H1 (cell line): Measurements from ENCODE around the gene DNM2. TPM values are rescaled to one million over a fixed set of nuclear protein-coding genes. Genes with fewer than 3 reads are reported as not detected.

Source experiments
- polyA plus RNA-seq, 7 experiments: library from polyadenylated mRNA; depleted of rRNA in 3 of 7; stranded (reverse) in 5 of 7; unstranded in 2 of 7; fragments of >200 nt in 5 of 7; fragments of 200-250 nt in 2 of 7; gene quantifications; 1 replicate in 5 of 7; 2 replicates in 1 of 7; 4 replicates in 1 of 7; pipeline versions ENCODE4 v1.2.1 to v1.2.3, GENCODE V29; 2011 to 2013; ENCODE audit warnings: missing spikeins in 2 of 7, mixed read lengths in 2 of 7
- total RNA-seq: library from RNA; stranded (reverse); fragmentation: NEBNext Ultra II Directional; extraction: Animal tissue kit (Norgen Biotek cat#: 25700); gene quantifications from 2 replicates; pipeline ENCODE4 v1.2.1, GENCODE V29; 2021
- TF ChIP-seq, protein P1 (sequence below): IDR thresholded peaks from 2 replicates; pipeline ENCODE4 v1.6.1; 2011; ENCODE audit warnings: low read depth, mild to moderate bottlenecking, low read length; ENCODE audit not compliant: insufficient read depth

The DNM2 gene
- total and polyA plus RNA-seq, 2 of the 8 experiments (the other 6 are each of a cell fraction or from before 2014, with no cell fraction given): 61.9 to 120 TPM

DNA sequence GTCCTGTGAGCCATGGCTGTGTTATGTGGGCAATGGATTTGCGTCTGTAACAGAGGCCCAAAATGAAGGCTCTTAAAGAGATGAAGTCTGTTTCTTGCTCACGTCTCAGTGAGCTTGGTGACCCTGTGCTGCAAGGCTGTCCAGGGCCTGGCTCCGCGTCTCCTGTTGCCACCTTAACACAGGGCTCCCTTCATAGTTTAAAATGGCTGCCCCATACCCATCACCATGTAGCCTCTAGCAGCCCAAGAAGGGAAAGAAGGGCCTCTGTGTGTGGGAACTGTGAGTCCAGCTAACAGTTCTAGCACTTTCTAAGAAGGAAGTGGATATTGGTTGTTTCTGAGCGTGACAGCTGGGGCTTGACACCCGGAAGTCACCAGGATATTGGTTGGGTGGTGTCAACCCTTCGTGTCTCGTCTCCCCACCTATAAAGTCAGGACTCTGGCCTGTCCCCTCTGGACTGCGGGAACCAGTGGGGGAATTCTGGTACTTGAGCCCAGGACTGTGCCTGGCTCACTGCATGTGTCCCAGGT lies 97.2 kb downstream of the DNM2 start (continued):
- TF ChIP-seq, protein P1, sequence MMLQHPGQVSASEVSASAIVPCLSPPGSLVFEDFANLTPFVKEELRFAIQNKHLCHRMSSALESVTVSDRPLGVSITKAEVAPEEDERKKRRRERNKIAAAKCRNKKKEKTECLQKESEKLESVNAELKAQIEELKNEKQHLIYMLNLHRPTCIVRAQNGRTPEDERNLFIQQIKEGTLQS: no peak
- TF ChIP-seq, all 59 proteins: peak for 0
